HG03457 (cell line): Measurements from ENCODE around the gene NUPR1.
"Not testable (repeated sequence)": the region's sequence is repeated elsewhere in the genome, so short reads cannot be mapped to it uniquely, and the experiment has no call there.

Experiments
- ATAC-seq: cut with Tn5 transposase; IDR thresholded peaks from one replicate; pipeline ENCODE4 v1.9.1; 2021; ENCODE audit warnings: moderate number of reproducible peaks; ENCODE audit not compliant: unreplicated experiment

Gene NUPR1

GRCh38 chr16:28500476-28501180 lies 38.1 kb downstream of the NUPR1 start:
- not testable (repeated sequence) for ATAC-seq

- ATAC-seq, result no peak
Measured at GRCh38 chr16:28499854-28500253, 38.9 kb downstream of the NUPR1 start.

GRCh38 chr16:28498666-28499381 lies 40.0 kb downstream of the NUPR1 start:
- ATAC-seq, result no peak

- ATAC-seq, result no peak
Measured at GRCh38 chr16:28497861-28498599, 40.7 kb downstream of the NUPR1 start.

GRCh38 chr16:28497386-28497785 lies 41.4 kb downstream of the NUPR1 start:
- ATAC-seq, result no peak

- ATAC-seq, result no peak
Measured at GRCh38 chr16:28496844-28497243, 41.9 kb downstream of the NUPR1 start.

GRCh38 chr16:28495795-28496749 lies 42.7 kb downstream of the NUPR1 start:
- ATAC-seq, result no peak

GRCh38 chr16:28495098-28495793 lies 43.5 kb downstream of the NUPR1 start:
- no peak for ATAC-seq

GRCh38 chr16:28494121-28494851 lies 44.5 kb downstream of the NUPR1 start, which contains the start of gene APOBR:
TSS of gene APOBR (plus strand) at chr16:28494643. CDS start at chr16:28494682, 39 bp downstream.
- no peak for ATAC-seq

GRCh38 chr16:28492511-28492910 lies 46.3 kb downstream of the NUPR1 start:
- no peak for ATAC-seq

GRCh38 chr16:28491970-28492474 lies 46.8 kb downstream of the NUPR1 start, which contains the start of gene CLN3:
TSS of gene CLN3 (minus strand) at chr16:28492074. CDS start at chr16:28491759, 315 bp downstream.
- ATAC-seq, result peak; percentile 60

- ATAC-seq, result no peak
Measured at GRCh38 chr16:28491230-28491969, 47.4 kb downstream of the NUPR1 start.

GRCh38 chr16:28486266-28486665 lies 52.5 kb downstream of the NUPR1 start:
- ATAC-seq, result no peak

- not testable (repeated sequence) for ATAC-seq
Measured at GRCh38 chr16:28483361-28483760, 55.4 kb downstream of the NUPR1 start.
